ENCODE data around the gene MRC1.

GRCh38 chr10:17781856-17782255, 27.3 kb upstream of the MRC1 start:
- TF ChIP-seq POLR2A (IDR thresholded peaks at IDR 0.05; ENCODE audit: low read depth, low read length) (no peak), POLR2AphosphoS5 (IDR thresholded peaks at IDR 0.05; ENCODE audit: low read depth, low read length) (no peak), TAF1 (IDR thresholded peaks at IDR 0.05; ENCODE audit: low read depth, low read length) (no peak), SPI1 (IDR thresholded peaks at IDR 0.05; ENCODE audit: low read depth, low read length) (no peak)

Measured in GM12891 (cell line).